HG03135 (cell line): ENCODE data around the gene EHMT1.

ENCODE experiments used
- ATAC-seq: cut with Tn5 transposase; IDR thresholded peaks from one replicate; pipeline ENCODE4 v1.9.1; 2021; ENCODE audit warnings: mild to moderate bottlenecking, moderate library complexity; ENCODE audit not compliant: unreplicated experiment

Gene EHMT1

GRCh38 chr9:137781906-137782585, 163.2 kb downstream of the EHMT1 start:
- no peak for ATAC-seq

DNA sequence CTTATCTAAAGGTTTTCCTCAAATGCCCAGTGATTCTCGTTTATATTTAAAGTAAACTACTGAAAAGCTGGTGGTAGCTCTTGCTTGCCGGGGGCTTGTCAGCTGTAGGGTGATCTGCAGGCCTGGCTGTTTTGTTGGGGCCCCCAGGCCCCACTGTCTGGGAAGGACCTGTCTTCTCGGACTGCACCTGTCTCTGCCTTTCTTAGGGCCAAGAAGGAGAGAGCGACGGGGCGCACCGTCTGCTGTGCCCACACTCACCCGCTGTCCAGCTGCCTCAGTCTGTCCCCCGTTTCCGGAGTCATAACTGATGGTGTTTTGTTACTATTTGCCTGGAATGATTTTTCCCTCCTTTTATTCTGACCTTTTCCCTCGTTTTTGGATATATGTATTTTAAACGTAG, 164.7 kb downstream of the EHMT1 start:
- ATAC-seq: no peak

DNA sequence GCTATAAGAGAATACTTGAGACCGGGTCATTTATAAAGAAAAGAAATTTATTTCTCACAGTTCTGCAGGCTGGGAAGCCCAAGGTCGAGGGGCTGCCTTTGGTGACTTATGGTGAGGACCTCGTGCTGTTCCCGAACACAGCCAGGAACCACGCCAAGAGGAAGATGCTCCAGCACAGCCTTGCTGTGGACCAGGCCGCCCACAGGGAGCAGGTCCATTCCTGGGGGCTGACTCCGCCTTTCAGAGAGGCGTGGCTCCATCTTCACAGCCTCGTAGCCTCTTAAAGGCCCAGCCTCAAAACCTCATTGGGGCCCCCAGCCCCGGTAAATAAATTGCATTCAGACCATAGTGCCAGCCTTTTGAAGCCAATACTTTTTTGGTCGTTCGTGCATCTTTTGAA, 165.2 kb downstream of the EHMT1 start:
- no peak for ATAC-seq

DNA sequence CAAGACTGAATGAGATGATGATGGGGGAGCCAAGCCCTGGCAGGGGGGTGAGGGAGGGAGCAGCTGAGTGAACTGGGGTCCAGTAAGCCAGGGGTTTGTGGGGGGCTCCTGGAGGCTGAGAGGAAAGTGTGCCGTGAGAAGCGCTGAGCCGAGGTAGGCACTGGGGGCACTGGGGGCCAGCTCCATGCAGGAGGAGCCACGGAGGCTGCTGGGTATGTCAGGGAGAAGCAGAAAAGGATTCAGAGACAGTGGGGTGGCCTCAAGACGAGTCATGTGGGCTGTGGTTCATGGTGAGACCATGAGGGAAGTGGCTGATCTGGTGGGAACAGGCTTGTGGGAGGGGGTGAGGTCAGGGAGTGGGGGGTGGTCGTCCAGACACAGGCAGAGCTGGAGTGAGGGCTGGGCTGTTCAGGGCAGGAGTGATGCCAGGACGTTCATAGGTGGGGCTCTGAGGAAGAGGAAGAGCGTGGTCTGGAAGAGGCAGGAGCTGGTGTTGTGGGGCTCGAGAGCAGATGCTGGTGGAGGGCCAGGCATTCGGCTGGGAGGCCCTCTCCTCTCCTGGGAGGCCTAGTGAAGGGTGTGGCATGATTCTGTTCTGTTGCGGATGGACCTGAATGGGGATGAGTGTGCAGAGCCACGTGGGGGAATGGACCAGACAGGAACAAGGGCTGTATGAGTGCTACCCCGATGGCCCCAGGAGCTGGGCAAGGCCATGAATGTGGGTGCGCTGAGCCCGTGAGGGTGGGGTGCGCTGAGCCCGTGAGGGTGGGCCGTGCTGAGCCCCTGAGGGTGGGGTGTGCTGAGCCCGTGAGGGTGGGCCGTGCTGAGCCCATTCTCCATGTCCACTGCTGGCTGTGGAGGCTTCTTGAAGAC, 166.1 kb downstream of the EHMT1 start:
- ATAC-seq: no peak

GRCh38 chr9:137785704-137786161, 166.9 kb downstream of the EHMT1 start:
- no peak for ATAC-seq

GRCh38 chr9:137786511-137786920, 167.7 kb downstream of the EHMT1 start:
- no peak for ATAC-seq

- ATAC-seq: no peak
Measured at GRCh38 chr9:137787381-137787780, 168.6 kb downstream of the EHMT1 start.

DNA sequence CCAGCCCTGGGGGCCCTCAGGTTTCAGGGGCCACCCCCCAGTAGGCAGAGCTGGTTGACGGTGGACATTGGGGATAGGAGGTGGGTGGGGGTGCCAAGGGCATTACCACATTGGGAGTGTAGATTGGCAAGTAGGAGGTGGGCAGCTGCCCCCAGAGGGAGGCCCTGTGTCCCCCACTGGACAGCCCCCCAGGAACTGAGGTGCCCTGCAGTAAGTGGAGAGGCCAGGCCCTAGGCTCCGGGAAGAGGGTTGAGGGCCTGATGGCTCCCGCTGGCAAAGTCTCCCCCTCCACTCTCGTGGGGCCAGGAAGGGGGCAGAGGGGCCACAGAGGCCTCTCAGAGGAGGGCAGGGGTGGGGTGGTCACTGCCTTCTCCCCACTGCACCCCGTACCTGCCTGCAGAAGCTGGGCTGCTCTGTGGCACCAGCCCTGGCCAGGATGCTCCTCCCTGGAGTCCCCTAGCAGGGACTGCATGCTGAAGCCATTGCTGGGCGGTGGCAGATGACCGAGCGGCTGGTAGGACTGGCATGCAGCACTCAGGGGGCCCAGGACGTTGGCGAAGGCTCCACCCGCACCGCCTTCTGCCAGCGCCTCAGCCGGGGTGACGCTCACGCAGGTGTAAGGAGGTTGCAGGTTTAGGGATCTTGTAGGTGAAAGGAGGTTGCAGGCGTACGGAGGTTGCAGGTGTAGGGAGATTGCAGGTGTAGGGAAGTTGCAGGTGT, 169.1 kb downstream of the EHMT1 start:
- ATAC-seq: no peak

DNA sequence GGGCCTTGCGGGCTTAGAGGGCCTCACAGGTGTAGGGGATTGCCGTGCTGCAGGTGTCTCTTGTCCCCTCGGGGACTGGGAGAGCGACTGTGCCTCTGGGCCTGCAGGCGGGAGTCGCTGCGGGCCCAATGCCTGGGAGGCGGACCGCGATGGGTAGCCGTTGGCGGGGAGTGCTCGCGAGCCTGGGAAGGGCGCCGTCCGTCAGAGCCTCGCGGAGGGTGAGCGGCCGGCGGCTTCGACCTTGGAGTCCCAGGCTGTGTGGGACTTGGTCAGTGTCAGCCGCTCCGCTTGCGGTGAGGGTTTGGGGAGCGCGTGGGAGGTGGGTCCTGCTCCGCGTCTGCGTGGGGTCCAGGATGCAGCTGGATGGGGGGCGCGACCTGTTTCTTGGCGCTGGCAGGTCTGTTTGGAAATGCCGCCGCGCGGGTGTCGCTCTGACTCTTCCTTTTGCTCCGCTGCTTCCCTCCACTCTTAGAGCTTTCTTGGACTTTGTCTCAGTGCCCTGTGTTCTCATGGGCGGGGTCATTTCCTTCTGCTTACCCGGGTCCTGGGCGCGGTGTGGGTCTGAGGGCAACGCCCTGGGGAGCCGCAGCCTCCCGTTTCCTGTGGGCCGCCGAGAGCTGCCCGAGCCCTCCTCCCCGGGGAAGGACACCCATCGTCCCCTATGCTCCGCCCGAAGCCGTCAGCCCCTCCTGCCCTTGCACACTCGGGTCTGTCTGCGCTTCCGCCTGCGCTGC, 169.9 kb downstream of the EHMT1 start:
- ATAC-seq: no peak

- no peak for ATAC-seq
Measured at GRCh38 chr9:137789295-137789895, 170.6 kb downstream of the EHMT1 start.

- ATAC-seq: no peak
Measured at GRCh38 chr9:137791947-137792346, 173.1 kb downstream of the EHMT1 start.

GRCh38 chr9:137793196-137793841, 174.5 kb downstream of the EHMT1 start:
- no peak for ATAC-seq

- ATAC-seq: no peak
Measured at GRCh38 chr9:137795156-137795666, 176.4 kb downstream of the EHMT1 start.

DNA sequence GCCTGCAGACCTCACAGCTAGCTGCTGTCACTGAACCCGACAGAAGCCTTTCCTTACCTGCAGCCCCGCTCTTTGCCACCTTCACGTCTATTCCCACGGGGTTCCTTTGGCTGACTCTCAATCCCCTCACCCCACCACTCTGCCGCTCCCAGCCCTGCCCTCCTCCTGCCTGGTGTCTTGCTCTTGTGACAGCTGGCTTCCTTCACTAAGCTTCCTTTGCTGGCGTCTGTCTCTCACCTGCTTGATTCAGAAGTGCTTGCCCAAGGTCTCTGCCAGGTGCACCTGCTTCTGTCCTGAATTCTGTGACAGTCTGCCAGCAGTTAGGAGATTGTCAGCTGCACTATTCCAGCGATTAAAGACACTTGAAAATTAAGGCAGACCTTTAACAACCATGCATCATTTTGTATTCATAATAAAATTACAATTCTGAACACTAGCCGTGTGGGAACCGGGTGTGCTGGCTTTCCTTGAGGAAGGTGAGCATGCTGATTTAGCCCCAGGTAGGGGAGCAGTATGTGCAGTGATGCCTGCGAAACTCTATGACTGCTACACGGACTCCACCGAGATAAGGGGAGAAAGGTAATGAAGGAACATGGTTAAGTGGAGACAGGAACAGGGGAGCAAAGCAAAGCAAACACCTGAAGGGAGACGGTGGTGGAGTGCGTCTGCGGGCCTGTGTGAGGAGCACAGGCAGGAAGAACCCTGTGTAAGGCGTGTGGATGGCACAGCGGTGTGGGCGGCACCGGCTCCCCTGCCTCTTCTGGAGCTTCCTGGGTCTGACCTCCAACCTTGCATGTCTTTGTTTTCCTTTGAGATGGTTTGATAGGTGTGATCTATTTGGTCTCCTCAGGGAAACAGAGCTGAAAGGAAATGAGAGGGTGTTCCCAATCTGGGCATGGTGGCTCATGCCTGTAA, 178.7 kb downstream of the EHMT1 start:
- no peak for ATAC-seq

DNA sequence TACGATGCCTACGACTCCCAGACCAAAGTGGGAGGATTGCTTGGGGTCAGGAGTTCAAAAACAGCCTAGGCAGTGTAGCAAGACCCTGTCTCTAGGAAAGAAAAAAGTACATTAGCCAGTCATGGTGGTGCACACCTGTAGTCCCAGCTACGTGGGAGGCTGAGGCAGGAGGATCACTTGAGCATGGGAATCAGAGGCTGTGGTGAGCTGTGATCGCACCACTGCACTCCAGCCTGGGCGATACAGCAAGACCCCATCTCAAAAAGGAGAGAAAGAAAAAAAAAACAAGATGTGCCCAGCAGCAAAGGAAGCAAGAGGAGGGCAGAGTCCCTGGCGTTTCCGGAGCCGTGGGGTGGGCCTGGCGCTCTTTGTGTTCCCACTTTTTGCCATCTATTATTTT, 179.3 kb downstream of the EHMT1 start:
- no peak for ATAC-seq

DNA sequence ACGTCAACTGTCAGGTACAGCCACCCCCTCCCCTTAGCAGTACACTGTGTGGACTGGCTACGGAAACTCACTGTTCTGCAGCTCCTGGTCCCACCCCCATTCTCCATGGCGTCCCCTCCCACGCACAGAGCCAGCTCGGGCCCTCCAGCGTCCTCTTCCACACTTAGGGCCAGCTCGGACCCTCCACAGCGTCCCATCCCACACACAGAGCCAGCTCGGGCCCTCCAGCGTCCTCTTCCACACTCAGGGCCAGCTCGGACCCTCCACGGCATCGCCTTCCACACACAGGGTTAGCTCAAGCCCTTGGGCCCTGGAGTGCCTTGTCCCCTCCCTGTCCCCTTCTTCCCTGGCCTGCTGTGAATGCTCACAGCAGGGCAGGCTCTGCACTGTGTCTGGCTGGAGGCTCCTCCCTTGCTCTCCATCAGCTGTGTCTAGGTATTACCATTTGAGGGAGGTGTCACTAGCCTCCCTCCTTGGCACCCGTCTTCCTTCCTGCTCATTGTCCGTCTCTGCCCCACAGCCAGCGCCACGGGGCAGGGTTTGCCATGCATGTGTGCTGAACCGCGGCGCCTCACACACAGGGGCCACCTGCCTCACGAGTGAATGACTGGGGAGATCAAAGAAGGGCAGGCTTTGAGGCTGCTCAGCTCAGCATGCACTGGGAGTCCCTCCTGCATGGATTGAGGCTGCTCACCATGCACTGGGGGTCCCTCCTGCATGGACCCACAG, 180.3 kb downstream of the EHMT1 start:
- no peak for ATAC-seq

DNA sequence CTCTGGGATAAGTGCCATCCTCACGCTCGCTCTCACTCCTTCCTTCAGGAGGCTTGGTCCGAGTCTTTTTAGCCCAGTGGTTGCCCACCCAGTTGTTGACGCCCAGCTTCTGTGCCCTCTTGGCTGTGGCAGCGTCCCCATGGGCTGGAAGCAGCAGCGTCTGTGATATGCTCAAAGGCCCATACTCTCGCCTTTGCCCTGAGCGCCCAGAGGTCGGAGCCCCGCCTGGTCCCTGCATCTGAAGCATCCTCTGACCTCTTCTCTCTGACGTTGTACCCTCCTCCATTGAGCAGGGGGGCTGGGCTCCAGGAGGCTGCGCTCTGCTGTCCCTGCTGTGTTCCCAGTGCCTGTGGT, 180.8 kb downstream of the EHMT1 start:
- no peak for ATAC-seq
